Right atrium auricular region (tissue), 2 donors: ENCODE data around the gene UTP18. TPM values are rescaled to one million over a fixed set of nuclear protein-coding genes. Genes with fewer than 3 reads are reported as not detected.

Experiments used
- DNase-seq: peaks from one replicate; pipeline ENCODE4 v3.0.0-alpha.2; 2019; ENCODE audit warnings: low spot score
- H3K27ac ChIP-seq, 2 donors: fragments of 200-600 bp; sonication (generic); 1 replicate in 1 of 2; 2 replicates in 1 of 2; pipeline ENCODE4 v1.5.1; 2016 to 2019
- H3K27me3 ChIP-seq, 2 donors: fragments of 200-600 bp; sonication (generic); one replicate each; pipeline versions ENCODE4 v1.5.1 to v1.6.0; 2017 to 2019
- H3K36me3 ChIP-seq: fragments of 200-600 bp; sonication (generic); one replicate; pipeline ENCODE4 v1.5.1; 2016
- H3K4me1 ChIP-seq, 2 donors: fragments of 200-600 bp; sonication (generic); one replicate each; pipeline versions ENCODE4 v1.5.1 to v1.6.0; 2017 to 2019
- H3K4me3 ChIP-seq, 2 donors: fragments of 200-600 bp; sonication (generic); 1 replicate in 1 of 2; 2 replicates in 1 of 2; pipeline ENCODE4 v1.5.1; 2017 to 2019; ENCODE audit warnings: mild to moderate bottlenecking in 1 of 2, moderate library complexity in 1 of 2
- H3K9me3 ChIP-seq, 2 donors: fragments of 200-600 bp; sonication (generic); one replicate each; pipeline ENCODE4 v1.5.1; 2019
- CTCF ChIP-seq, 2 donors: fragments of 200-600 bp; sonication (generic); IDR thresholded peaks; one replicate each; pipeline ENCODE4 v1.5.1; 2019; ENCODE audit warnings: antibody characterized with exemption in 2 of 2
- total RNA-seq, 2 donors: library from RNA; depleted of rRNA; stranded (reverse); fragments of >200 nt; gene quantifications; one replicate each; pipeline ENCODE4 v1.1.0, GENCODE V29; 2016

UTP18 gene
- total RNA-seq, 2 donors from 2014 or later, result 5.2 to 15.1 TPM

- TF ChIP-seq CTCF (IDR thresholded peaks at IDR 0.05), result no peak
- no peaks in the 10 kb centered on the region for H3K36me3 ChIP-seq
- no peak overlapping the region for H3K27ac ChIP-seq
- no peaks in the 10 kb centered on the region for H3K4me1 ChIP-seq
- no peaks in the 10 kb centered on the region for H3K27me3 ChIP-seq
- no peaks in the 10 kb centered on the region for H3K9me3 ChIP-seq
- H3K4me3 ChIP-seq, result no peak overlapping the region
- DNase-seq, result no peak
Measured at GRCh38 chr17:51335006-51335590, 74.8 kb downstream of the UTP18 start.

GRCh38 chr17:51335883-51336822, 75.8 kb downstream of the UTP18 start:
- no peaks in the 10 kb centered on the region for H3K4me1 ChIP-seq
- no peaks in the 10 kb centered on the region for H3K9me3 ChIP-seq
- no peaks in the 10 kb centered on the region for H3K36me3 ChIP-seq
- no peaks in the 10 kb centered on the region for H3K27me3 ChIP-seq
- TF ChIP-seq CTCF (IDR thresholded peaks at IDR 0.05), result no peak
- no peak overlapping the region for H3K27ac ChIP-seq
- H3K4me3 ChIP-seq, result no peak overlapping the region
- no peak for DNase-seq

- TF ChIP-seq CTCF (IDR thresholded peaks at IDR 0.05), result no peak
- H3K9me3 ChIP-seq, result no peaks in the 10 kb centered on the region
- no peaks in the 10 kb centered on the region for H3K27me3 ChIP-seq
- H3K4me1 ChIP-seq, result no peaks in the 10 kb centered on the region
- H3K27ac ChIP-seq, result no peak overlapping the region
- H3K4me3 ChIP-seq, result no peak overlapping the region
- no peaks in the 10 kb centered on the region for H3K36me3 ChIP-seq
- no peak for DNase-seq
Measured at GRCh38 chr17:51341457-51341856, 81.1 kb downstream of the UTP18 start.

GRCh38 chr17:51342257-51342656, 81.9 kb downstream of the UTP18 start:
- no peak for DNase-seq
- no peak for TF ChIP-seq CTCF (IDR thresholded peaks at IDR 0.05)
- no peaks in the 10 kb centered on the region for H3K27me3 ChIP-seq
- H3K4me1 ChIP-seq, result no peaks in the 10 kb centered on the region
- no peaks in the 10 kb centered on the region for H3K9me3 ChIP-seq
- H3K36me3 ChIP-seq, result no peaks in the 10 kb centered on the region
- H3K4me3 ChIP-seq, result no peak overlapping the region
- H3K27ac ChIP-seq, result no peak overlapping the region

- no peak for DNase-seq
- H3K9me3 ChIP-seq, result no peaks in the 10 kb centered on the region
- TF ChIP-seq CTCF (IDR thresholded peaks at IDR 0.05), result no peak
- H3K36me3 ChIP-seq, result no peaks in the 10 kb centered on the region
- H3K27ac ChIP-seq, result no peak overlapping the region
- no peaks in the 10 kb centered on the region for H3K4me1 ChIP-seq
- H3K27me3 ChIP-seq, result no peaks in the 10 kb centered on the region
- no peak overlapping the region for H3K4me3 ChIP-seq
Measured at GRCh38 chr17:51344532-51344931, 84.2 kb downstream of the UTP18 start.
